Choroid plexus epithelial cell (primary cell): Measurements from ENCODE around the gene TIAM2.

Experiments
- DNase-seq: peaks from one replicate; pipeline ENCODE4 v3.0.0-alpha.2; 2010; ENCODE audit warnings: low read depth
- H3K4me3 ChIP-seq: 2 replicates; pipeline ENCODE4 v1.5.1; 2011; ENCODE audit warnings: low read depth, mild to moderate bottlenecking, control low read depth, low read length, moderate library complexity
- TF ChIP-seq, protein P1 (sequence below): conservative IDR thresholded peaks from 2 replicates; pipeline ENCODE4 v1.5.1; 2011; ENCODE audit warnings: low read depth, mild to moderate bottlenecking, control low read depth, inconsistent platforms, low read length, moderate library complexity

TIAM2 gene

DNA sequence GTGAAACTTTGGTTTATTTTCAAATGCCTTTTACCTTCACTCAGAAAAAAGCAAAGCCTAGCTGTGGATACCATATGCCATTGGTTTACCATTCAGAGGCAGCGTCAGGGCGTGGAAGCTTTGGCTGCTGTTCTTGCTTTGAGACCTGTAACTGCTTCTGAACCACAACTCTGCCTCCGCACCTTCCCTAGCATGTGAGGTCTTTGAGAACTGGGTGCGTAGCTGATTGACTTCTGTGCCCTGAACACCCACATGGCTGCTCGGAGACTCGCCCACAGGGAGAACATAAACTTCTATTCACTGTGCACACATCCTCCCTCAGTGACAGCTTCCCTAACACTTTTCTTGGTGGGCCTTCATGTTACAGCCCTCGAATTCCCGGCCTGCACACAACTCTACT is 257.5 kb downstream of the TIAM2 start:
- TF ChIP-seq, protein P1, sequence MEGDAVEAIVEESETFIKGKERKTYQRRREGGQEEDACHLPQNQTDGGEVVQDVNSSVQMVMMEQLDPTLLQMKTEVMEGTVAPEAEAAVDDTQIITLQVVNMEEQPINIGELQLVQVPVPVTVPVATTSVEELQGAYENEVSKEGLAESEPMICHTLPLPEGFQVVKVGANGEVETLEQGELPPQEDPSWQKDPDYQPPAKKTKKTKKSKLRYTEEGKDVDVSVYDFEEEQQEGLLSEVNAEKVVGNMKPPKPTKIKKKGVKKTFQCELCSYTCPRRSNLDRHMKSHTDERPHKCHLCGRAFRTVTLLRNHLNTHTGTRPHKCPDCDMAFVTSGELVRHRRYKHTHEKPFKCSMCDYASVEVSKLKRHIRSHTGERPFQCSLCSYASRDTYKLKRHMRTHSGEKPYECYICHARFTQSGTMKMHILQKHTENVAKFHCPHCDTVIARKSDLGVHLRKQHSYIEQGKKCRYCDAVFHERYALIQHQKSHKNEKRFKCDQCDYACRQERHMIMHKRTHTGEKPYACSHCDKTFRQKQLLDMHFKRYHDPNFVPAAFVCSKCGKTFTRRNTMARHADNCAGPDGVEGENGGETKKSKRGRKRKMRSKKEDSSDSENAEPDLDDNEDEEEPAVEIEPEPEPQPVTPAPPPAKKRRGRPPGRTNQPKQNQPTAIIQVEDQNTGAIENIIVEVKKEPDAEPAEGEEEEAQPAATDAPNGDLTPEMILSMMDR: no peak
- DNase-seq: no peak
- H3K4me3 ChIP-seq: no peak overlapping the region

- no peak for DNase-seq
- TF ChIP-seq, protein P1: no peak
- H3K4me3 ChIP-seq: no peak overlapping the region
Measured at GRCh38 chr6:155253337-155253736, 258.2 kb downstream of the TIAM2 start.

- H3K4me3 ChIP-seq: no peak overlapping the region
- no peak for DNase-seq
- TF ChIP-seq, protein P1: no peak
Measured at GRCh38 chr6:155254139-155254538, 259.0 kb downstream of the TIAM2 start.

- TF ChIP-seq, protein P1: no peak
- no peak for DNase-seq
Measured at GRCh38 chr6:155256122-155256795, 261.1 kb downstream of the TIAM2 start.

GRCh38 chr6:155257796-155258195 is 262.7 kb downstream of the TIAM2 start:
- H3K4me3 ChIP-seq: no peak overlapping the region
- no peak for DNase-seq
- TF ChIP-seq, protein P1: no peak

More at GRCh38 chr6:155256122-155256795, 261.1 kb downstream of the TIAM2 start:
- no peak overlapping the region for H3K4me3 ChIP-seq

DNA sequence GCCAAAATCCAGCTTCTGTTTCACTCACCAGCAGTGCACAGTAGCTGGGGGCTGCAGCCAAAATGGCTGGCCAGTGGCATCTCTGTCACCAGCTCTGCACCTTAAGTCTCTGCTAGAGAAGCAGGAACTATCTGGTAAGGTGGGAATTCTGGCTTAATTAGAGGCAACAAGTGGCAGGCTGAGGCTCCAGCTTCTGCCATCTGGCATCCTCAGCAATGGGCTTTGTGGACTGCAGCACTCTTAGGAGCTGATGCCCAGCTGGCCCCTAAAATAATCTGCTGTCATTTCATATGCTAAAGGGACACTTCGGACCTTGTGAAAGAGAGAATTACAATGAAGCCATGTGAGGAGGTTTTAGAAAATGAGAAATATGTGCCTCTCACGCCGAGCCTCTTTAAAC is 264.1 kb downstream of the TIAM2 start:
- no peak for DNase-seq
- H3K4me3 ChIP-seq: no peak overlapping the region
- TF ChIP-seq, protein P1: no peak

DNA sequence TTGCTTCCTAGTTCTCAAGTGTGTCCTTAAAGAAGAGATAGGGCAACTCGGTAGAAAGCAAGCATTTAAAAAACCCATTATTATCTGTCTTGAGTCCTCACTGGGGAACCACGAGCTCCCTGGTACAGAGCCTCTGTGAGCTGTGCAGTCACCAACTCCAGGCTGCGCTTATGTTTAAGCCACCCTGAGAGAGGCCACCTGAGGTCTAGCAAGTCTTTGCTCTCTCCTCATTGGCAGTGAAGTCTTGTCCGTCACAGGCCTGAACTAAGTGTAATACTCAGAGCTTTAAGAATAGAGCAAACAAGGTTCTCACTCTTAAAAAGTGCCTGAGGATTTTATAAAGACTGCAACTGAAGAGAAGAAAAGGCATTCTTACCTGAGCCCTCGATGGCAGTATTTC is 264.8 kb downstream of the TIAM2 start:
- no peak for DNase-seq
- no peak overlapping the region for H3K4me3 ChIP-seq
- TF ChIP-seq, protein P1: no peak
